SK-N-SH (cell line): ENCODE measurements around the gene SPRING1. TPM values are rescaled to one million over a fixed set of nuclear protein-coding genes. Genes with fewer than 3 reads are reported as not detected.

Experiments used
- CTCF ChIA-PET: fragments of 300-600, 350-600 bp; formaldehyde crosslinking; extraction: SDS; loops from one replicate; lab custom pipeline; 2021; lab: Yijun Ruan, JAX
- POLR2A ChIA-PET: fragments of 350-600 bp; sonication (Branson Sonifier 250); formaldehyde crosslinking; extraction: SDS; loops from one replicate; lab custom pipeline; 2020; ENCODE audit warnings: antibody characterized with exemption, inconsistent platforms; lab: Yijun Ruan, JAX
- DNase-seq: peaks from one replicate; pipeline ENCODE4 v3.0.0; 2012
- H2AFZ ChIP-seq: fragments of 200-600 bp; sonication (generic); 2 replicates; pipeline ENCODE4 v1.8.1; 2016; ENCODE audit warnings: antibody characterized with exemption, mild to moderate bottlenecking, low read depth
- H3F3A ChIP-seq: fragments of 200-600 bp; sonication (generic); replicated peaks from 2 replicates; pipeline ENCODE3; 2016; ENCODE audit warnings: antibody characterized with exemption, mild to moderate bottlenecking; ENCODE audit not compliant: insufficient read depth
- H3K27ac ChIP-seq, 2 experiments: fragments of 200-500 bp in 1 of 2; fragments of 200-600 bp in 1 of 2; sonication (Bioruptor generic) in 1 of 2; sonication (generic), shearing (Covaris generic) in 1 of 2; 2 replicates each; pipeline versions ENCODE4 v1.5.1 to v1.6.1; 2014 to 2016; ENCODE audit warnings: low read depth in 2 of 2, inconsistent platforms in 1 of 2, low read length in 1 of 2, mild to moderate bottlenecking in 1 of 2, mixed read lengths in 1 of 2
- H3K27me3 ChIP-seq: fragments of 200-600 bp; sonication (generic), shearing (Covaris generic); 2 replicates; pipeline ENCODE4 v1.6.1; 2016; ENCODE audit warnings: mixed run types; ENCODE audit not compliant: insufficient read depth
- H3K36me3 ChIP-seq, 2 experiments: fragments of 200-500 bp in 1 of 2; fragments of 200-600 bp in 1 of 2; sonication (Bioruptor generic) in 1 of 2; sonication (generic) in 1 of 2; replicated peaks in 1 of 2; 2 replicates each; pipeline versions ENCODE3 to v1.5.1; 2014 to 2016; ENCODE audit warnings: low read length in 1 of 2, mild to moderate bottlenecking in 1 of 2; ENCODE audit not compliant: insufficient read depth in 2 of 2, control insufficient read depth in 1 of 2
- H3K4me1 ChIP-seq, 2 experiments: fragments of 200-500 bp in 1 of 2; fragments of 200-600 bp in 1 of 2; sonication (Bioruptor generic) in 1 of 2; sonication (generic), shearing (Covaris generic) in 1 of 2; 2 replicates each; pipeline versions ENCODE4 v1.5.1 to v1.6.1; 2014 to 2016; ENCODE audit warnings: low read depth in 1 of 2, low read length in 1 of 2, mixed run types in 1 of 2; ENCODE audit not compliant: insufficient read depth in 2 of 2, control insufficient read depth in 1 of 2
- H3K4me2 ChIP-seq: fragments of 200-600 bp; sonication (generic), shearing (Covaris generic); 2 replicates; pipeline ENCODE4 v1.6.1; 2017; ENCODE audit warnings: mixed run types
- H3K4me3 ChIP-seq, 2 experiments: fragments of 200-500 bp in 1 of 2; fragments of 200-600 bp in 1 of 2; sonication (Bioruptor generic) in 1 of 2; sonication (generic), shearing (Covaris generic) in 1 of 2; 2 replicates each; pipeline versions ENCODE4 v1.5.1 to v1.8.1; 2014 to 2016; ENCODE audit warnings: low read depth in 2 of 2, inconsistent platforms in 1 of 2, low read length in 1 of 2, mild to moderate bottlenecking in 1 of 2, mixed read lengths in 1 of 2, moderate library complexity in 1 of 2
- H3K79me2 ChIP-seq: fragments of 200-600 bp; sonication (generic); 2 replicates; pipeline ENCODE4 v1.8.1; 2017; ENCODE audit warnings: mild to moderate bottlenecking; ENCODE audit not compliant: insufficient read depth
- H3K9ac ChIP-seq: fragments of 200-600 bp; sonication (generic); 2 replicates; pipeline ENCODE4 v1.6.1; 2017; ENCODE audit warnings: mixed run types
- H3K9me2 ChIP-seq: fragments of 200-600 bp; sonication (generic); 2 replicates; pipeline ENCODE4 v1.6.1; 2017; ENCODE audit warnings: mixed run types
- H3K9me3 ChIP-seq: fragments of 200-600 bp; sonication (generic); 2 replicates; pipeline ENCODE4 v1.6.1; 2017; ENCODE audit warnings: mixed run types, mild to moderate bottlenecking, moderate library complexity
- H4K20me1 ChIP-seq: fragments of 200-600 bp; sonication (generic); 2 replicates; pipeline ENCODE4 v1.6.1; 2017; ENCODE audit warnings: mild to moderate bottlenecking, mixed run types; ENCODE audit not compliant: insufficient read depth
- CHD2 ChIP-seq: fragments of 150-350 bp; IDR thresholded peaks from 2 replicates; pipeline ENCODE4 v1.6.1; 2018; ENCODE audit warnings: low read length; ENCODE audit not compliant: partially characterized antibody
- ELF1 ChIP-seq: IDR thresholded peaks from 2 replicates; pipeline ENCODE4 v1.4.0; 2012
- EP300 ChIP-seq, 2 experiments: IDR thresholded peaks; 2 replicates each; pipeline versions ENCODE4 v1.4.0 to v1.6.1; 2012; ENCODE audit warnings: borderline replicate concordance in 1 of 2, low read depth in 1 of 2, low read length in 1 of 2
- FOXJ3 ChIP-seq: sonication (generic); formaldehyde crosslinking; IDR thresholded peaks from 2 replicates; pipeline ENCODE4 v1.5.1; 2020; ENCODE audit warnings: mild to moderate bottlenecking, missing genetic modification reagents
- FOXM1 ChIP-seq: IDR thresholded peaks from 2 replicates; pipeline ENCODE4 v1.4.0; 2012; ENCODE audit warnings: low read depth, mild to moderate bottlenecking
- IRF3 ChIP-seq: fragments of 150-350 bp; IDR thresholded peaks from 2 replicates; pipeline ENCODE4 v1.6.1; 2016; ENCODE audit warnings: mild to moderate bottlenecking, low read depth, low read length
- MAX ChIP-seq: IDR thresholded peaks from 2 replicates; pipeline ENCODE4 v1.4.0; 2012; ENCODE audit warnings: low read depth
- MXI1 ChIP-seq: IDR thresholded peaks from 2 replicates; pipeline ENCODE4 v1.6.1; 2012; ENCODE audit warnings: mild to moderate bottlenecking, low read depth, low read length, improper control_type of control experiment
- NFIC ChIP-seq: IDR thresholded peaks from 2 replicates; pipeline ENCODE4 v1.4.0; 2012; ENCODE audit warnings: borderline replicate concordance
- NRF1 ChIP-seq: IDR thresholded peaks from 2 replicates; pipeline ENCODE4 v1.6.1; 2012; ENCODE audit warnings: low read depth, mild to moderate bottlenecking, low read length
- RAD21 ChIP-seq: IDR thresholded peaks from 2 replicates; pipeline ENCODE4 v1.6.1; 2012; ENCODE audit warnings: mild to moderate bottlenecking, low read length
- REST ChIP-seq: IDR thresholded peaks from 2 replicates; pipeline ENCODE4 v1.6.1; 2012; ENCODE audit warnings: mild to moderate bottlenecking, low read depth, low read length, moderate library complexity
- SMC3 ChIP-seq: IDR thresholded peaks from 2 replicates; pipeline ENCODE4 v1.6.1; 2012; ENCODE audit warnings: low read depth, low read length, improper control_type of control experiment
- TAF1 ChIP-seq: IDR thresholded peaks from 2 replicates; pipeline ENCODE4 v1.6.1; 2012; ENCODE audit warnings: low read depth, mild to moderate bottlenecking, low read length, moderate library complexity, borderline replicate concordance
- TCF12 ChIP-seq: IDR thresholded peaks from 2 replicates; pipeline ENCODE4 v1.4.0; 2012
- USF1 ChIP-seq: IDR thresholded peaks from 2 replicates; pipeline ENCODE4 v1.4.0; 2012; ENCODE audit warnings: low read depth, borderline replicate concordance
- WGBS: methylation state at CpG from one replicate; pipeline ENCODE4 v1.1.6; 2017; ENCODE audit warnings: low lambda C conversion rate; 5-methylcytosine and 5-hydroxymethylcytosine counted together
- polyA plus RNA-seq, 3 experiments: library from polyadenylated mRNA; depleted of rRNA; stranded (reverse); fragments of >200 nt; gene quantifications; 2 replicates each; pipeline ENCODE4 v1.2.3, GENCODE V29; 2012

SPRING1 gene
- polyA plus RNA-seq, 1 of the 3 experiments (the other 2 are of a cell fraction) = 10.9 TPM

- TF ChIP-seq REST = no peak
- no peak for TF ChIP-seq MXI1
- no peak for TF ChIP-seq FOXM1
- no peak for TF ChIP-seq CHD2
Measured at GRCh38 chr12:116710370-116711150, 27.3 kb downstream of the SPRING1 start (continued).

- no peaks in the 10 kb centered on the region for H3F3A ChIP-seq
- ChIA-PET POLR2A (interaction anchor here (1.1 kb wide), 1 partner anchor 12 kb away, joined by 3 read pairs; no protein-coding TSS in a partner anchor), CTCF (interaction anchor here (0.6 to 4.1 kb wide), 49 partner anchors 9 to 837 kb away, joined by 3 to 48 read pairs (median 4); partner anchors contain the start of gene HRK)
- H3K4me1 ChIP-seq = peaks cover 3 to 24% of the 10 kb centered on the region in 2 experiments; a peak in 2 of 4 replicates
- H2AFZ ChIP-seq = no peak overlapping the region
- no peak overlapping the region for H3K9ac ChIP-seq
- 55% methylated on average over 10 of the region's 10 CpGs for WGBS
- H3K4me2 ChIP-seq = no peak overlapping the region
- no peaks in the 10 kb centered on the region for H3K9me2 ChIP-seq
- no peaks in the 10 kb centered on the region for H3K27me3 ChIP-seq
- H3K79me2 ChIP-seq = no peaks in the 10 kb centered on the region
- peak overlapping the region in 1 of 2 experiments; percentile 26; a peak in 1 of 4 replicates for H3K4me3 ChIP-seq
- no peaks in the 10 kb centered on the region for H4K20me1 ChIP-seq
- no peak for TF ChIP-seq CHD2
- no peak for TF ChIP-seq SMC3
- TF ChIP-seq NFIC = no peak
- H3K27ac ChIP-seq = no peak overlapping the region
- no peaks in the 10 kb centered on the region for H3K36me3 ChIP-seq
- no peak for DNase-seq
- H3K9me3 ChIP-seq = no peaks in the 10 kb centered on the region
Measured at GRCh38 chr12:116709768-116710167, 28.1 kb downstream of the SPRING1 start.

GRCh38 chr12:116708826-116709756 is 28.8 kb downstream of the SPRING1 start:
- Histone ChIP-seq H2AFZ (peak overlapping the region; percentile 38; the same call in 1 of the 2 replicates), H3K79me2 (no peaks in the 10 kb centered on the region), H3F3A (no peaks in the 10 kb centered on the region), H3K9me2 (no peaks in the 10 kb centered on the region), H3K9ac (no peak overlapping the region), H3K36me3 (no peaks in the 10 kb centered on the region), H3K9me3 (no peaks in the 10 kb centered on the region), H3K27me3 (no peaks in the 10 kb centered on the region), H3K4me2 (peak overlapping the region; percentile 61), H3K4me3 (peak overlapping the region; percentile 26 to 45), H3K27ac (no peak overlapping the region), H4K20me1 (no peaks in the 10 kb centered on the region), H3K4me1 (peaks cover 3 to 24% of the 10 kb centered on the region in 2 experiments; a peak in 2 of 4 replicates)
- 9% methylated on average over 21 of the region's 26 CpGs for WGBS
- POLR2A ChIA-PET = interaction anchor here (1.1 kb wide), 1 partner anchor 12 kb away, joined by 3 read pairs; no protein-coding TSS in a partner anchor
- CTCF ChIA-PET = interaction anchor here (0.5 to 4.1 kb wide), 78 partner anchors 9 to 845 kb away, joined by 3 to 48 read pairs (median 3); partner anchors contain the start of genes HRK and MED13L
- DNase-seq = peak; percentile 74
- no peak for TF ChIP-seq TAF1
- TF ChIP-seq NFIC = no peak
- no peak for TF ChIP-seq NRF1
- TF ChIP-seq IRF3 = no peak
- peak; percentile 31; the same call in 1 of the 2 replicates for TF ChIP-seq TCF12
- TF ChIP-seq RAD21 = peak; percentile 89
- TF ChIP-seq EP300 (IDR thresholded peaks at IDR 0.05; ENCODE audit: borderline replicate concordance in 1 of 2, low read depth in 1 of 2, low read length in 1 of 2) = no peak; a peak in 1 of 4 replicates
- TF ChIP-seq FOXJ3 = no peak
- no peak for TF ChIP-seq FOXM1
- peak; percentile 63; the same call in 1 of the 2 replicates for TF ChIP-seq MXI1
- TF ChIP-seq MAX = no peak
- no peak for TF ChIP-seq USF1
- TF ChIP-seq ELF1 = no peak
